Measurements from ENCODE around the gene PHACTR3. TPM values are rescaled to one million over a fixed set of nuclear protein-coding genes. Genes with fewer than 3 reads are reported as not detected.
"Not testable (repeated sequence)": the region's sequence is repeated elsewhere in the genome, so short reads cannot be mapped to it uniquely, and the experiment has no call there.

Gene PHACTR3
- total and polyA plus RNA-seq, 2 experiments from 2014 or later: 0.45 to 0.61 TPM

GRCh38 chr20:59850018-59850641 lies 245.8 kb downstream of the PHACTR3 start:
- Histone ChIP-seq H3K4me3 (no peak overlapping the region), H3K79me2 (replicated peaks; ENCODE audit: insufficient read depth) (no peaks in the 10 kb centered on the region), H4K20me1 (replicated peaks; ENCODE audit: insufficient read depth) (no peaks in the 10 kb centered on the region), H3K4me2 (no peak overlapping the region), H3F3A (replicated peaks; ENCODE audit: low read depth) (no peaks in the 10 kb centered on the region), H3K27ac (ENCODE audit: low read depth) (no peak overlapping the region), H3K27me3 (ENCODE audit: insufficient read depth) (no peaks in the 10 kb centered on the region), H3K9me2 (ENCODE audit: insufficient read depth) (no peaks in the 10 kb centered on the region), H3K36me3 (ENCODE audit: insufficient read depth) (no peaks in the 10 kb centered on the region), H2AFZ (no peak overlapping the region), H3K4me1 (ENCODE audit: insufficient read depth) (no peaks in the 10 kb centered on the region)
- TF ChIP-seq CREB1 (CRISPR knock-in tag; IDR thresholded peaks at IDR 0.05; ENCODE audit: low read depth) (no peak), CTCF (conservative IDR thresholded peaks at IDR 0.05; ENCODE audit: low read depth in 2 of 2) (peak; percentile 45 to 66)
- no peaks in the 10 kb centered on the region for H3K36me3 Mint-ChIP-seq (ENCODE audit: low read depth)
- no peaks in the 10 kb centered on the region for H3K4me1 Mint-ChIP-seq
- peaks cover 3% of the 10 kb centered on the region; the same call in 1 of the 3 replicates for H3K9me3 Mint-ChIP-seq
- DNase-seq (ENCODE audit: low spot score) (peak; percentile 72), ATAC-seq (peak; percentile 48; the same call in 1 of the 3 replicates)
- no peak overlapping the region for H3K27ac Mint-ChIP-seq
- no peaks in the 10 kb centered on the region for H3K27me3 Mint-ChIP-seq (ENCODE audit: insufficient read depth, low read depth, poor library complexity)
- H3K4me3 Mint-ChIP-seq: no peak overlapping the region

- H3K27me3 Mint-ChIP-seq (ENCODE audit: insufficient read depth, low read depth, poor library complexity); H3K4me3 ChIP-seq; H4K20me1 ChIP-seq (replicated peaks; ENCODE audit: insufficient read depth); H3F3A ChIP-seq (replicated peaks; ENCODE audit: low read depth); H3K79me2 ChIP-seq (replicated peaks; ENCODE audit: insufficient read depth); H3K4me1 ChIP-seq (ENCODE audit: insufficient read depth); H3K27ac ChIP-seq (ENCODE audit: low read depth); DNase-seq (ENCODE audit: low spot score); ATAC-seq; H3K27me3 ChIP-seq (ENCODE audit: insufficient read depth); H3K36me3 ChIP-seq (ENCODE audit: insufficient read depth); H3K4me3 Mint-ChIP-seq; H3K4me2 ChIP-seq; H3K4me1 Mint-ChIP-seq; H3K9me2 ChIP-seq (ENCODE audit: insufficient read depth); H3K36me3 Mint-ChIP-seq (ENCODE audit: low read depth); H2AFZ ChIP-seq; H3K27ac Mint-ChIP-seq: not testable (repeated sequence)
- peaks cover 11% of the 10 kb centered on the region for H3K9me3 Mint-ChIP-seq
These were observed 252.2 kb downstream of the PHACTR3 start for GRCh38 chr20:59856526-59856925.

GRCh38 chr20:59856941-59857340 lies 252.6 kb downstream of the PHACTR3 start:
- H3K36me3 ChIP-seq (ENCODE audit: insufficient read depth); ATAC-seq; H3K9me2 ChIP-seq (ENCODE audit: insufficient read depth); H3K4me3 ChIP-seq; H3K4me1 ChIP-seq (ENCODE audit: insufficient read depth); H3K4me3 Mint-ChIP-seq; H3K27me3 Mint-ChIP-seq (ENCODE audit: insufficient read depth, low read depth, poor library complexity); H2AFZ ChIP-seq; H4K20me1 ChIP-seq (replicated peaks; ENCODE audit: insufficient read depth); H3K4me2 ChIP-seq; H3K36me3 Mint-ChIP-seq (ENCODE audit: low read depth); H3K4me1 Mint-ChIP-seq; H3K27ac ChIP-seq (ENCODE audit: low read depth); H3K27ac Mint-ChIP-seq; H3K79me2 ChIP-seq (replicated peaks; ENCODE audit: insufficient read depth); H3K27me3 ChIP-seq (ENCODE audit: insufficient read depth); H3F3A ChIP-seq (replicated peaks; ENCODE audit: low read depth); DNase-seq (ENCODE audit: low spot score): not testable (repeated sequence)
- peaks cover 11% of the 10 kb centered on the region for H3K9me3 Mint-ChIP-seq

GRCh38 chr20:59857966-59858365 lies 253.6 kb downstream of the PHACTR3 start:
- no peak overlapping the region for H2AFZ ChIP-seq
- no peaks in the 10 kb centered on the region for H3K36me3 Mint-ChIP-seq (ENCODE audit: low read depth)
- no peak for TF ChIP-seq NANOG (IDR thresholded peaks at IDR 0.05; ENCODE audit: borderline replicate concordance)

More at GRCh38 chr20:59857966-59858365, 253.6 kb downstream of the PHACTR3 start:
- peaks cover 15% of the 10 kb centered on the region for H3K27me3 ChIP-seq (ENCODE audit: insufficient read depth)
- no peaks in the 10 kb centered on the region for H3K79me2 ChIP-seq (replicated peaks; ENCODE audit: insufficient read depth)
- Mint-ChIP-seq H3K27ac (no peak overlapping the region), H3K4me3 (no peak overlapping the region), H3K9me3 (peaks cover 11% of the 10 kb centered on the region), H3K27me3 (ENCODE audit: insufficient read depth, low read depth, poor library complexity) (peaks cover 2% of the 10 kb centered on the region), H3K4me1 (no peaks in the 10 kb centered on the region)
- DNase-seq (ENCODE audit: low spot score) (no peak), ATAC-seq (no peak)
- no peak overlapping the region for H3K4me2 ChIP-seq
- H3K27ac ChIP-seq (ENCODE audit: low read depth): no peak overlapping the region
- H3K9me2 ChIP-seq (ENCODE audit: insufficient read depth): no peaks in the 10 kb centered on the region
- H4K20me1 ChIP-seq (replicated peaks; ENCODE audit: insufficient read depth): no peaks in the 10 kb centered on the region
- H3K4me1 ChIP-seq (ENCODE audit: insufficient read depth): no peaks in the 10 kb centered on the region
- no peaks in the 10 kb centered on the region for H3F3A ChIP-seq (replicated peaks; ENCODE audit: low read depth)
- no peak overlapping the region for H3K4me3 ChIP-seq
- no peaks in the 10 kb centered on the region for H3K36me3 ChIP-seq (ENCODE audit: insufficient read depth)
